ENCODE data around the gene MPP4. TPM values are rescaled to one million over a fixed set of nuclear protein-coding genes. Genes with fewer than 3 reads are reported as not detected.

MPP4 gene
- total RNA-seq, 2 donors from 2014 or later: 0.17 TPM; not detected in 1

- ATAC-seq: no peak
- Mint-ChIP-seq H3K36me3 (ENCODE audit: low read depth) (no peaks in the 10 kb centered on the region), H3K27ac (peak overlapping the region; percentile 49), H3K4me1 (no peaks in the 10 kb centered on the region), H3K4me3 (no peak overlapping the region), H3K27me3 (peaks cover 18% of the 10 kb centered on the region)
- H3K9me3 ChIP-seq (ENCODE audit: control insufficient read depth, low read length, poor library complexity, severe bottlenecking): no peaks in the 10 kb centered on the region
- DNase-seq: no peak
These were observed 34.1 kb downstream of the MPP4 start for GRCh38 chr2:201664334-201664733.

DNA sequence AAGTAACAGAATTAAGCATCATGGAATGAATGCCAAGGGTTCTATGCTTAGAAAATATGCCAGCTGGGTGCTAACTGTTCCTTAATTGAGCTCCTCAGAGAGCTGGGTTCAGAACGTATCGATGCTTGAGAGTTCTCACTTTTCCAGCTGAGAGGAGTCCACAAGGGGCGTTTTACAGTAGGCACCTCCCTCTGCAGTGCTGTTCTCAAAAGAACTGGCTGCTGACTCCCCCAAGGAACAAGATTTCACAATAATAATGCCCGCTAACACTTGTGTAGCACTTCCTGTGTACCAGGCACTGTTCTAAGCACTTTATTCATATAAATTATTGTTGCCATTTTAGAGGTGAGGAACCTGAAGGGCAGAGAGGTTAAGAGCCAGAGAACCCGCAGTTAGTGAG, 37.1 kb downstream of the MPP4 start:
- Mint-ChIP-seq H3K36me3 (ENCODE audit: low read depth) (peaks cover 9% of the 10 kb centered on the region), H3K27ac (peak overlapping the region; percentile 34), H3K4me1 (peaks cover 2% of the 10 kb centered on the region), H3K4me3 (no peak overlapping the region), H3K27me3 (peaks cover 43% of the 10 kb centered on the region)
- no peaks in the 10 kb centered on the region for H3K9me3 ChIP-seq (ENCODE audit: control insufficient read depth, low read length, poor library complexity, severe bottlenecking)
- ATAC-seq: no peak
- DNase-seq: no peak

DNA sequence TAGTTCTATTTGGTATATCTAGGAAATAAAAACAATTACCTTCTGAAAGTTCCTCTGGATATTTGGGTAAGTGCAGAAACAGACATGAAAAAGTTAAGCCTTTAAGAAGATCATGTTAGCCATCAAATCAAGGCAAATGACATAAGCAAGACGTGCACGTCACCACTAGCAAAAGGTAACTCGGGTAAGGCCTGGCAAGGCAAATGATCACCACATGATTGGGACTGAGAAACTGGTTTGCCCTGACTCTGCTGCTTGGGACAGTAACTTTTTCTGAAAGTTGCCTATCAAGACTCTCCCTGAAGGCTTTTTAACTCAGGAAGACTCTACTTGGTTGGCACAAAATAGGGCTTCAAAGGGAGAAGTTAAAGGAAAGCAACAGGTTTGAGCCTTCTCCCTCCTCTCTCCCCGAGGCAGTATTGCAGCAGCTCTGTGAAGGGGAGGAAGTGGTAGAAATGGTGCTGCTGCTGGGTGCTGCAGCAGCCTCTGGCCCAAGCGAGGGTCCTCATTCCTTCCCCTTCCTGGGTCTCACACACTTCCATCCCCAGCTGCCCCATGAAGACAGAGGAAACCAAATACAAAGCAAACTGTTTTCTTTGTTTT, 38.0 kb downstream of the MPP4 start:
- H3K9me3 ChIP-seq (ENCODE audit: control insufficient read depth, low read length, poor library complexity, severe bottlenecking): no peaks in the 10 kb centered on the region
- peaks cover 50% of the 10 kb centered on the region for H3K27me3 Mint-ChIP-seq

GRCh38 chr2:201656740-201657139, 41.7 kb downstream of the MPP4 start:
- ATAC-seq: no peak

More for the DNA sequence above, 38.0 kb downstream of the MPP4 start:
- Mint-ChIP-seq H3K27ac (no peak overlapping the region), H3K4me3 (no peak overlapping the region), H3K4me1 (peaks cover 2% of the 10 kb centered on the region), H3K36me3 (ENCODE audit: low read depth) (peaks cover 11% of the 10 kb centered on the region)
- DNase-seq: no peak
- no peak for ATAC-seq

DNA sequence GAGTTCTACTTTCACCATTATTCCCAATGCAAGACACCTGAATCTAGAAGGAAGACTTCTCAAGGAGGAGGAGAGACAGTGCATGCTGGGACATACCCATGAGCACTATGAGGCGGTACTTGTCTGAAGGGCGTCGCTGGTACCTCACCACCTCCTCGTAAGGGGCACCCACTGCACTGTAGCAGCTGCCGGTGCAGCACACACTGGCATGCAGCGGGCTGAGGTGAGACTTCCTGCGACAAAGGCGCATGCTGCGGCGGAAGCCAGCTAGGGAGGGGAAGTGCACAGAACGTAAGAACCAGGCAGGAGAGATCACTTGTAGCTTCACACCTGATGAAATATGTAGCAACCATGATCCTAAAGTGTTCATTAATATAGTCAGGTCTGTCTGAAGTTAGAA, 42.3 kb downstream of the MPP4 start:
- H3K4me3 Mint-ChIP-seq: no peak overlapping the region
- peaks cover 11% of the 10 kb centered on the region for H3K36me3 Mint-ChIP-seq (ENCODE audit: low read depth)
- H3K4me1 Mint-ChIP-seq: peaks cover 2% of the 10 kb centered on the region
- H3K27ac Mint-ChIP-seq: no peak overlapping the region
- DNase-seq: no peak
- no peak for ATAC-seq
- H3K9me3 ChIP-seq (ENCODE audit: control insufficient read depth, low read length, poor library complexity, severe bottlenecking): no peaks in the 10 kb centered on the region
- peaks cover 63% of the 10 kb centered on the region for H3K27me3 Mint-ChIP-seq

More at GRCh38 chr2:201656740-201657139, 41.7 kb downstream of the MPP4 start:
- H3K9me3 ChIP-seq (ENCODE audit: control insufficient read depth, low read length, poor library complexity, severe bottlenecking): no peaks in the 10 kb centered on the region
- Mint-ChIP-seq H3K27ac (no peak overlapping the region), H3K4me3 (no peak overlapping the region), H3K27me3 (peaks cover 62% of the 10 kb centered on the region), H3K4me1 (peaks cover 2% of the 10 kb centered on the region), H3K36me3 (ENCODE audit: low read depth) (peaks cover 11% of the 10 kb centered on the region)
- DNase-seq: no peak

DNA sequence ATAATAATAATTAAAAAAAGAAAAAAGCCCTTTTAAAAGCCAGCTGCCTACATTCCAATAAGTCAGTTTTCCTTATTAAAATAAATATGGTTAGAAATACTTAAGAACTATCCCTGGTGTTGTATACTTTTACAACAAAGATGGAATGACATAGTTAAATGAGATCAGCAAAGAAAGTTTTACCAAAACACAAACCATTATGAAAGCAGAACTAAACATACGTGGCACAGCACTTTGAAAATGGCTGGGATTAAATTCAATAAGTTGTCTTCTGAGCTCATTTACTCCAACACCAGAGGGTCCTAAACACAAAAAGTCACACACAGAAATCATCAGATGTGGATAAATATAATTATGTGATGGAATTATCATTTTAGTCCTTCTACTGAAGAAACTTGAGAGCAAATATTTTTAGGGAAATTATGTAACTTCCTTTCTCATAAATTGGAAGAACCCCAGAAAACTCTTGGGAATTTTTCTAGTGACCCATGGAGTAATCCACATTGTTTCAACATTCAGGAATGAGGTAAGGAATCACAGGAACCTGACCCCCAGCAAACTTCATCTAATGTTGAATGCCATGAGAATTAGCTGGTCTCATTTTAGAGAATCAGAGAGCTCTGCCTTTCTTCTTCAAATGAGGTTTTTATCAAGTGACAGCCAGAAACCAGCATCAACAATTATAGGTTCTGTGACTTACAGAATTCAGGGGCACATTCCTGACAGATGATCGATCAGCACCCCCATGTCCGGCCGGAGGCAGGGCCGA, 43.6 kb downstream of the MPP4 start:
- Mint-ChIP-seq H3K27me3 (peaks cover 64% of the 10 kb centered on the region), H3K27ac (no peak overlapping the region), H3K36me3 (ENCODE audit: low read depth) (peaks cover 11% of the 10 kb centered on the region), H3K4me1 (peaks cover 2% of the 10 kb centered on the region), H3K4me3 (no peak overlapping the region)
- H3K9me3 ChIP-seq (ENCODE audit: control insufficient read depth, low read length, poor library complexity, severe bottlenecking): no peaks in the 10 kb centered on the region
- ATAC-seq: no peak
- DNase-seq: no peak

DNA sequence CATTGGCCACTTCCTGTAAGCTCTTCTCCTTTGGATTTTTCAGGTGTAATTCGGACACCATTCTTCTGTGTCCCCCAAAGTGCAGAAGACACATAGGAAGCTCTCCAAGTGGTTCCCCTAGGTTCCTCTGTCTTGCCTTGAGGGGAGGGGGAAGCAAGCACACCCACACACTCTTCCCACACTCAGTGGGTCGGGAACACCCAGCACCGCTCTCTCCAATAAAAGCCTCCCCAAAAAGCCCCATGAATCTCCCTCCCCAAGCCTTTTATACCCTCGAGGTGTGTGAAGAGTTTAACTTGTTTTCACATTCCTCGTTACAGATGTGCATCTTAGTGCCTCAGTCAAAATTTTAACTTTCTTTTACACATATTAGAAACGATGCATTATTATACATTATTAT, 45.2 kb downstream of the MPP4 start:
- H3K36me3 Mint-ChIP-seq (ENCODE audit: low read depth): peaks cover 11% of the 10 kb centered on the region
- no peak for ATAC-seq
- no peak overlapping the region for H3K27ac Mint-ChIP-seq
- H3K4me3 Mint-ChIP-seq: no peak overlapping the region
- peaks cover 2% of the 10 kb centered on the region for H3K4me1 Mint-ChIP-seq
- H3K9me3 ChIP-seq (ENCODE audit: control insufficient read depth, low read length, poor library complexity, severe bottlenecking): no peaks in the 10 kb centered on the region
- DNase-seq: no peak
- peaks cover 69% of the 10 kb centered on the region for H3K27me3 Mint-ChIP-seq

- Mint-ChIP-seq H3K4me3 (no peak overlapping the region), H3K27me3 (peaks cover 49% of the 10 kb centered on the region), H3K36me3 (ENCODE audit: low read depth) (no peaks in the 10 kb centered on the region), H3K4me1 (no peaks in the 10 kb centered on the region), H3K27ac (no peak overlapping the region)
- ATAC-seq (no peak), DNase-seq (no peak)
- no peaks in the 10 kb centered on the region for H3K9me3 ChIP-seq (ENCODE audit: control insufficient read depth, low read length, poor library complexity, severe bottlenecking)
These were observed 49.0 kb downstream of the MPP4 start for GRCh38 chr2:201649442-201649841.

GRCh38 chr2:201647431-201647830, 51.0 kb downstream of the MPP4 start:
- H3K27me3 Mint-ChIP-seq: peaks cover 35% of the 10 kb centered on the region

DNA sequence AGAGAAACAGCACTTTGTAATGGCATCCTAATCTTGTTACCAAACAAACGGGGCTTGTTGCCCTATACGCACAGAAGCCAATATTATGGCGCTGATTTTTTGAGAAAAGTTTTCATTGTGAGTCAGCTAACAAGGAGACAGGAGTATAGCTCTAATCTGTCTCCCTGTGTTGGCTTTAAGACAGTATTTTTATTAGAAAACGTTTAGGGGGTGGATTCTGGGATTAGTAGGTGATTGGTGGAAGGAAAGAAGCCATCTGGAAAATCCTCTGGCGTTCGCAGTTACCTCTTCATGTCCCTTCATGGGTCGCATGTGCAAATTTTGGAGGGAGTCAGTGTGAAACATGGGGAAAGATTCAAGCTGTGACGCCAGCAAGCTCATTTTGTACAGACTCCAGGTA, 54.4 kb downstream of the MPP4 start:
- peaks cover 11% of the 10 kb centered on the region for H3K27me3 Mint-ChIP-seq
- peak overlapping the region; percentile 91 for H3K27ac Mint-ChIP-seq
- ATAC-seq: no peak
- no peak for DNase-seq
- no peaks in the 10 kb centered on the region for H3K36me3 Mint-ChIP-seq (ENCODE audit: low read depth)
- H3K9me3 ChIP-seq (ENCODE audit: control insufficient read depth, low read length, poor library complexity, severe bottlenecking): no peaks in the 10 kb centered on the region
- peaks cover 11% of the 10 kb centered on the region for H3K4me1 Mint-ChIP-seq
- H3K4me3 Mint-ChIP-seq: peak overlapping the region; percentile 95

More at GRCh38 chr2:201647431-201647830, 51.0 kb downstream of the MPP4 start:
- H3K36me3 Mint-ChIP-seq (ENCODE audit: low read depth): no peaks in the 10 kb centered on the region
- peaks cover 8% of the 10 kb centered on the region for H3K4me1 Mint-ChIP-seq
- no peaks in the 10 kb centered on the region for H3K9me3 ChIP-seq (ENCODE audit: control insufficient read depth, low read length, poor library complexity, severe bottlenecking)
- DNase-seq: no peak
- no peak overlapping the region for H3K27ac Mint-ChIP-seq
- ATAC-seq: no peak
- H3K4me3 Mint-ChIP-seq: no peak overlapping the region

- no peaks in the 10 kb centered on the region for H3K9me3 ChIP-seq (ENCODE audit: control insufficient read depth, low read length, poor library complexity, severe bottlenecking)
- no peaks in the 10 kb centered on the region for H3K36me3 Mint-ChIP-seq (ENCODE audit: low read depth)
- DNase-seq (peak in 2 of 3 donors; percentile 49 to 51), ATAC-seq (peak; percentile 56)
- peaks cover 6% of the 10 kb centered on the region for H3K27me3 Mint-ChIP-seq
- H3K4me1 Mint-ChIP-seq: peaks cover 11% of the 10 kb centered on the region
- peak within 1 kb of the TSS; percentile 91 for H3K27ac Mint-ChIP-seq
- peak within 1 kb of the TSS; percentile 95 for H3K4me3 Mint-ChIP-seq
These were observed 55.1 kb downstream of the MPP4 start, which contains the start of gene TMEM237 for GRCh38 chr2:201643216-201643890. TSS of gene TMEM237 (minus strand) at chr2:201643503. CDS start at chr2:201643400, 103 bp downstream.

DNA sequence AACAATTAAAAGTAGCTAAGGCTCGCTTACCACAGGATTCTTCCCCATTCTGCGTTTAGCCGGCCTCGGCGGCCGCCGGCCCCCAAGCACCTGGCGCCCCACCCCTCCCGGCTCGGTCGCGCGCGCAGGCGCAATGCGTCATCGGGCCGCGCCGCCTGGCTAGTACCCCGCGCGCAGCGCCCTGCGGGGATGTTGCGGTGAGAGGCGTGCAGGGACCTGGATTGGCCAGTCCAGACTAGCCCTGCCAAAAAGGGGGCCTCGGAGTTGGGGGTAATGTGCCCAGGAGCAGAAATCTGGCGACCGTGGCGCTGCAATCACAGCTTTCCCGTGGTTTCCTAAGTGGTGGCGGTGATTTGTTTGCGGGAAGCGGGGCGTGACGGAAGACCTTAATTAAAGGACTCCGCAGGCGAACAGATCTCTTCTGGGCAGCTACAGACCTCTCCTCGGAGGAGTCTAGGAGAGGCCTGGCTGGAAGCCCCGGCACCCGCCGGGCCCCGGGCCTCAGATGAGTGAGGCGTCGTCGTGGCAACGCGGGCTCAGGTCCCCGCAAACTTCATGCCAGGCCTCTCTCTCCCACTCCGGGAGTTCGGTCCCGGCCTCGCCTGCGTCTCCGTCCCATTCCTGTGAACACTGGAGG, 55.7 kb downstream of the MPP4 start:
- DNase-seq (peak; percentile 79 to 85 (median 84)), ATAC-seq (peak; percentile 90)
- no peaks in the 10 kb centered on the region for H3K9me3 ChIP-seq (ENCODE audit: control insufficient read depth, low read length, poor library complexity, severe bottlenecking)
- Mint-ChIP-seq H3K4me3 (peak overlapping the region; percentile 95), H3K27me3 (no peaks in the 10 kb centered on the region), H3K27ac (peak overlapping the region; percentile 91), H3K4me1 (peaks cover 11% of the 10 kb centered on the region), H3K36me3 (ENCODE audit: low read depth) (no peaks in the 10 kb centered on the region)

DNA sequence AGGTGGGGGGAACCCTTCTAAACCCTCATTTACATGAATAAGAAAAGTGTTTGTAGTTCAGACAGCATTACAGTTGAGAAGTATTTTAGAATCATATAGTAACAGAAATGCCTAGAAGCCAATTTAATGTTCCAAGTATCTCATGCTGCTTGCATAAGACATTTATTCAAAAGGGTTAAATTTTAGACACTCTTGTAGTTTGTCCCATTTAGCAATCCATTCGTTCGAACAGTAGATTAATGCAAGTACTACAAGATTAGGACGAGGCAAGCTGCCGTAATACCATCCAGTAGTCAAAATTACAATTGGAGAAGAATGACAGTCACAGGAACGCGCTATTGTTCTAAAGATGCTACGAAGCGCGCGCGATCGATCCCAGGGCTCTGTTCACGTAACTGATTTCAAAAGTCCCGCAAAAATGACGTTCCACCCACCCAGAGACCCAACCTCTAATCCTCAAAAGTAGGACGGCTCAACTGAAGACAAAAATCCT, 56.3 kb downstream of the MPP4 start:
- no peaks in the 10 kb centered on the region for H3K27me3 Mint-ChIP-seq
- H3K36me3 Mint-ChIP-seq (ENCODE audit: low read depth): no peaks in the 10 kb centered on the region

More for the DNA sequence above, 56.3 kb downstream of the MPP4 start:
- H3K4me1 Mint-ChIP-seq: peaks cover 11% of the 10 kb centered on the region
- no peaks in the 10 kb centered on the region for H3K9me3 ChIP-seq (ENCODE audit: control insufficient read depth, low read length, poor library complexity, severe bottlenecking)
- H3K4me3 Mint-ChIP-seq: peak overlapping the region; percentile 95
- ATAC-seq (peak; percentile 72), DNase-seq (no peak)
- H3K27ac Mint-ChIP-seq: peak overlapping the region; percentile 91

All from T-helper 17 cell (primary cell).